ENCODE measurements around the gene TSPAN9.

GRCh38 chr12:3323002-3323685 lies 246.0 kb downstream of the TSPAN9 start:
- TF ChIP-seq CTCF (IDR thresholded peaks at IDR 0.05; ENCODE audit: low read depth, low read length, poor library complexity, severe bottlenecking) (no peak), EZH2phosphoT487 (IDR thresholded peaks at IDR 0.05; ENCODE audit: borderline replicate concordance, low read length) (no peak)

All from DOHH2 (cell line).